ENCODE data around the gene OLIG1. TPM values are rescaled to one million over a fixed set of nuclear protein-coding genes. Genes with fewer than 3 reads are reported as not detected.

OLIG1 gene
- total and polyA plus RNA-seq, 2 donors (not counting 1 experiment from before 2014, with no cell fraction given), result 0.33 TPM; not detected in 1

- CTCF ChIA-PET, result no interaction called here
- WGBS (ENCODE audit: insufficient coverage), result 90% methylated on average over 2 of the region's 5 CpGs
- POLR2A ChIA-PET, result no interaction called here
- no peak for TF ChIP-seq EZH2 (IDR thresholded peaks at IDR 0.05; ENCODE audit: borderline replicate concordance, insufficient read depth, low read depth, low read length, poor library complexity, severe bottlenecking)
- TF ChIP-seq, protein P1, sequence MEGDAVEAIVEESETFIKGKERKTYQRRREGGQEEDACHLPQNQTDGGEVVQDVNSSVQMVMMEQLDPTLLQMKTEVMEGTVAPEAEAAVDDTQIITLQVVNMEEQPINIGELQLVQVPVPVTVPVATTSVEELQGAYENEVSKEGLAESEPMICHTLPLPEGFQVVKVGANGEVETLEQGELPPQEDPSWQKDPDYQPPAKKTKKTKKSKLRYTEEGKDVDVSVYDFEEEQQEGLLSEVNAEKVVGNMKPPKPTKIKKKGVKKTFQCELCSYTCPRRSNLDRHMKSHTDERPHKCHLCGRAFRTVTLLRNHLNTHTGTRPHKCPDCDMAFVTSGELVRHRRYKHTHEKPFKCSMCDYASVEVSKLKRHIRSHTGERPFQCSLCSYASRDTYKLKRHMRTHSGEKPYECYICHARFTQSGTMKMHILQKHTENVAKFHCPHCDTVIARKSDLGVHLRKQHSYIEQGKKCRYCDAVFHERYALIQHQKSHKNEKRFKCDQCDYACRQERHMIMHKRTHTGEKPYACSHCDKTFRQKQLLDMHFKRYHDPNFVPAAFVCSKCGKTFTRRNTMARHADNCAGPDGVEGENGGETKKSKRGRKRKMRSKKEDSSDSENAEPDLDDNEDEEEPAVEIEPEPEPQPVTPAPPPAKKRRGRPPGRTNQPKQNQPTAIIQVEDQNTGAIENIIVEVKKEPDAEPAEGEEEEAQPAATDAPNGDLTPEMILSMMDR (IDR thresholded peaks at IDR 0.05), result no peak
- Histone ChIP-seq H3K4me2 (replicated peaks; ENCODE audit: low read depth, low read length, poor library complexity, severe bottlenecking) (no peak overlapping the region), H3K9ac (ENCODE audit: low read length) (no peak overlapping the region), H3K9me3 (ENCODE audit: control extremely low read depth in 1 of 3, control insufficient read depth in 2 of 3, insufficient read depth in 1 of 3, low read length in 2 of 3) (no peaks in the 10 kb centered on the region), H3K4me3 (ENCODE audit: control extremely low read depth in 1 of 5, extremely low read depth in 1 of 5, insufficient read depth in 1 of 5, low read depth in 2 of 5, low read length in 4 of 5) (no peak overlapping the region), H3K4me1 (ENCODE audit: control insufficient read depth in 2 of 2, insufficient read depth in 2 of 2, low read length in 2 of 2) (no peaks in the 10 kb centered on the region), H3K27ac (ENCODE audit: low read length in 2 of 2) (no peak overlapping the region), H3K79me2 (ENCODE audit: control insufficient read depth, insufficient read depth, low read length) (no peaks in the 10 kb centered on the region), H4K20me1 (ENCODE audit: control insufficient read depth, insufficient read depth, low read length, poor library complexity, severe bottlenecking) (no peaks in the 10 kb centered on the region), H2AFZ (ENCODE audit: insufficient read depth, low read depth, low read length, poor library complexity, severe bottlenecking) (no peak overlapping the region), H3K36me3 (replicated peaks in 1 of 2; ENCODE audit: control extremely low read depth in 1 of 2, control insufficient read depth in 1 of 2, extremely low read depth in 1 of 2, insufficient read depth in 2 of 2, low read length in 1 of 2) (no peaks in the 10 kb centered on the region), H3K27me3 (replicated peaks in 1 of 4; ENCODE audit: control extremely low read depth in 1 of 4, control insufficient read depth in 3 of 4, insufficient read depth in 4 of 4, low read length in 3 of 4) (peaks cover 0 to 23% (median 4%) of the 10 kb centered on the region in 4 experiments)
- no peak overlapping the region for H3K27ac Mint-ChIP-seq
- no peaks in the 10 kb centered on the region for H3K4me1 Mint-ChIP-seq
- no peak overlapping the region for H3K4me3 Mint-ChIP-seq
- ATAC-seq (ENCODE audit: low read depth), result no peak
- no peaks in the 10 kb centered on the region for H3K9me3 Mint-ChIP-seq (ENCODE audit: insufficient read depth)
- peaks cover 56% of the 10 kb centered on the region for H3K27me3 Mint-ChIP-seq
- intact Hi-C loops (cut with micrococcal nuclease), result no loop called here
- no peak for DNase-seq
Observed at GRCh38 chr21:33047231-33047630, 22.7 kb upstream of the OLIG1 start.

- Histone ChIP-seq H3K36me3 (replicated peaks in 1 of 2; ENCODE audit: control extremely low read depth in 1 of 2, control insufficient read depth in 1 of 2, extremely low read depth in 1 of 2, insufficient read depth in 2 of 2, low read length in 1 of 2) (no peaks in the 10 kb centered on the region), H3K79me2 (ENCODE audit: control insufficient read depth, insufficient read depth, low read length) (no peaks in the 10 kb centered on the region), H3K4me3 (ENCODE audit: control extremely low read depth in 1 of 5, extremely low read depth in 1 of 5, insufficient read depth in 1 of 5, low read depth in 2 of 5, low read length in 4 of 5) (no peak overlapping the region), H3K9me3 (ENCODE audit: control extremely low read depth in 1 of 3, control insufficient read depth in 2 of 3, insufficient read depth in 1 of 3, low read length in 2 of 3) (no peaks in the 10 kb centered on the region), H3K9ac (ENCODE audit: low read length) (no peak overlapping the region), H2AFZ (ENCODE audit: insufficient read depth, low read depth, low read length, poor library complexity, severe bottlenecking) (no peak overlapping the region), H3K27ac (ENCODE audit: low read length in 2 of 2) (no peak overlapping the region), H3K4me2 (replicated peaks; ENCODE audit: low read depth, low read length, poor library complexity, severe bottlenecking) (no peak overlapping the region), H4K20me1 (ENCODE audit: control insufficient read depth, insufficient read depth, low read length, poor library complexity, severe bottlenecking) (no peaks in the 10 kb centered on the region), H3K27me3 (replicated peaks in 1 of 4; ENCODE audit: control extremely low read depth in 1 of 4, control insufficient read depth in 3 of 4, insufficient read depth in 4 of 4, low read length in 3 of 4) (peaks cover 0 to 25% (median 1%) of the 10 kb centered on the region in 4 experiments), H3K4me1 (ENCODE audit: control insufficient read depth in 2 of 2, insufficient read depth in 2 of 2, low read length in 2 of 2) (no peaks in the 10 kb centered on the region)
- H3K9me3 Mint-ChIP-seq (ENCODE audit: insufficient read depth), result no peaks in the 10 kb centered on the region
- no peak for TF ChIP-seq EZH2 (IDR thresholded peaks at IDR 0.05; ENCODE audit: borderline replicate concordance, insufficient read depth, low read depth, low read length, poor library complexity, severe bottlenecking)
- TF ChIP-seq, protein P1 (IDR thresholded peaks at IDR 0.05), result no peak
- ChIA-PET CTCF (no interaction called here), POLR2A (no interaction called here)
- peaks cover 44% of the 10 kb centered on the region for H3K27me3 Mint-ChIP-seq
- DNase-seq (no peak), ATAC-seq (ENCODE audit: low read depth) (no peak)
- no peak overlapping the region for H3K4me3 Mint-ChIP-seq
- no peak overlapping the region for H3K27ac Mint-ChIP-seq
- intact Hi-C loops (cut with micrococcal nuclease), result no loop called here
- 97% methylated on average over 11 of the region's 16 CpGs for WGBS (ENCODE audit: insufficient coverage)
- no peaks in the 10 kb centered on the region for H3K4me1 Mint-ChIP-seq
Observed at GRCh38 chr21:33051925-33052324, 18.0 kb upstream of the OLIG1 start.

All from B cell (primary cell).